Measurements from ENCODE around the gene ATP12A. TPM values are rescaled to one million over a fixed set of nuclear protein-coding genes. Genes with fewer than 3 reads are reported as not detected.

The ATP12A gene
- polyA plus RNA-seq (ENCODE audit: low read depth in 6 of 6): not detected

DNA sequence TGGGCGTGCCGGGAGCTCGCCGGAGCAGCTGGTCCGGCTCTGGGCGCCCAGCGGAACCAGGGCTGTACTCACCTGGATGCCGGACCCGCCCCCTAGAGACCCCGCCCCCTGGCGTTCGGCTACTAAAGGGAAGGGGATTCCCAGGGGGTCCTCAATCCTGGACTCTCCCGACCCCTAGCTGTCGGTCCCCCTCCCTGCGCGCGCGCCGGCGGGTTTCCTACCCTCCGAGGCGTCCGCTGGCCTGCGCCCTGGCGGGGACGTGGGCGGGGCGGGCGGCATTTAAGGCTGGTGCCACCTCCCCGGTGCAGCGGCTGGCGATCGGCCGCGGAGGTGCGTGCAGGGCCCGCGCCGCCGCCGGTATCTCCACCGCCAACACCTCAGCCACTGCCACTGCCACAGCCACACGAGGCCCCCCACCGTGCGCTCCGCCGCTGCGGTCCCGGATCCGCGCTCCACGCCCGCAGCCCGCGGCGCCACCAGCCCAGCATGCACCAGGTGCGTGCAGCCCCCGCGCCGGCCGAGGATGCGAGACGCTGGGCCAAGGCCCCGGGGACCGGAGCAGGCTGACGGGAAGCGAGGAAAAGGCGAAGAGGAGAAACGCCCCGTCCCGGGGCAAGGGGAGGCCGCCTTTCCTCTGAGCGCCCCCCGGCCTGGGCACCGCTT, at the start of gene ATP12A:
Gene ATP12A (plus strand): TSS at position 151 of the 663 bp plus-strand sequence. CDS start 336 bp downstream, at position 487.
- Mint-ChIP-seq H3K4me3 (peak within 1 kb of the TSS; percentile 1 to 84 (median 60)), H3K27ac (peak within 1 kb of the TSS in 1 of 6 donors; percentile 72), H3K4me1 (peaks cover 13 to 20% (median 17%) of the 10 kb centered on the region in 3 donors), H3K27me3 (peaks cover 42 to 68% (median 64%) of the 10 kb centered on the region in 3 donors), H3K36me3 (no peaks in the 10 kb centered on the region), H3K9me3 (peaks cover 0 to 3% (median 0%) of the 10 kb centered on the region in 7 donors)
- ATAC-seq (ENCODE audit: low read depth in 2 of 2) (peak; percentile 27 to 32), DNase-seq (no peak)

DNA sequence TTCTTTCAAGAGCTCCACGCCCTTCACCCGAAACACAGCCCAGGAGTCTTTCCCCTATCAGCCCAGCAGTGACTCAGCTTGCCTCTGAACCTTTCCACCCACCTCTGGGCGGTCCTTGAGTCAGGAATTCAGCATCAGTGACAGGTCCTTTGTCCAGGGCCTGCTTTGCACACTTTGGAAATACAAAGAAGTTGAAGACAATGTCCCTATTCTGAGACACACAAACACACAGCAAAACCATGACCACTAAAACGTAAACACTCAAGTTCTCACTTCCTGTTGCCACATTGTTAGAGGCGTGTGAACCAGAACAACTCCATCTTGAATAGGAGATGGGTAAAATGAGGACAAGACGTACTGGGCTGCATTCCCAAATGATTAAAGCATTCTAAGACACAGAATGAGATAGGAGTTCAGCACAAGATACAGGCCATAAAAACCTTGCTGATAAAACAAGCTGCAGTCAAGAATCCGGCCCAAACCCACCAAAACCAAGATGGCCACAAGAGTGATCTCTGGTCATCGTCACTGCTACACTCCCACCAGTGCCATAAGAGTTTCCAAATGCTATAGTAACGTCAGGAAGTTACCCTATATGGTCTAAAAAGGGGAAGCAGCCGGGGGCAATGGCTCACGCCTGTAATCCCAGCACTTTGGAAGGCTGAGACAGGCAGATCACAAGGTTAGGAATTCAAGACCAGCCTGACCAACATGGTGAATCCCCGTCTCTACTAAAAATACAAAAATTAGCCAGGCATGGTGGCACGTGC, 49.2 kb upstream of the ATP12A start:
- ATAC-seq (ENCODE audit: low read depth in 2 of 2): no peak

DNA sequence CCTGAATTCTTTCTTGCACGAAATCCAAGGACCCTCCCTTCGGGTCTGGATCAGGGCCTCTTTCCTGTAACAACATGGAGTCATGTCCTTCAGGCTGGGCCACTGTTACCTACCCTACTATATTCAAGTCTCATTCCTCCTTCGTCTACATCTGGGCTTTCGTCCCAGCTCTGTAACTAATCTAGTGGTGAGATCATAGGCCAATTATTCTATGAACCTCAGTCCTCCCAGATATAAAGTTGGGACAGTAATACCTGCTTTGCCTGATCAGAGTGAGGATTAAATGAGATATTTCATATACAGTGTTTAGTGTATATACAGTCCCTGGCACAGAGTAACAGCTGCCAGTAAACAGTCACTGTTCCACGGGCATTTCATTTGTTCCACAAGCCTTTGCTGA, 48.3 kb upstream of the ATP12A start:
- Mint-ChIP-seq H3K9me3 (no peaks in the 10 kb centered on the region), H3K36me3 (no peaks in the 10 kb centered on the region), H3K4me1 (peaks cover 0 to 5% (median 5%) of the 10 kb centered on the region in 3 donors), H3K27me3 (peaks cover 0 to 6% (median 5%) of the 10 kb centered on the region in 3 donors), H3K4me3 (no peak overlapping the region), H3K27ac (no peak overlapping the region)
- ATAC-seq (ENCODE audit: low read depth in 2 of 2) (no peak), DNase-seq (no peak)

More for the DNA sequence above, 49.2 kb upstream of the ATP12A start:
- H3K36me3 Mint-ChIP-seq: no peaks in the 10 kb centered on the region
- H3K4me1 Mint-ChIP-seq: peaks cover 5 to 6% (median 5%) of the 10 kb centered on the region in 3 donors
- no peak for DNase-seq
- no peaks in the 10 kb centered on the region for H3K9me3 Mint-ChIP-seq
- no peak overlapping the region for H3K4me3 Mint-ChIP-seq
- peak overlapping the region in 1 of 6 donors; percentile 80 for H3K27ac Mint-ChIP-seq
- H3K27me3 Mint-ChIP-seq: peaks cover 0 to 6% (median 0%) of the 10 kb centered on the region in 3 donors

DNA sequence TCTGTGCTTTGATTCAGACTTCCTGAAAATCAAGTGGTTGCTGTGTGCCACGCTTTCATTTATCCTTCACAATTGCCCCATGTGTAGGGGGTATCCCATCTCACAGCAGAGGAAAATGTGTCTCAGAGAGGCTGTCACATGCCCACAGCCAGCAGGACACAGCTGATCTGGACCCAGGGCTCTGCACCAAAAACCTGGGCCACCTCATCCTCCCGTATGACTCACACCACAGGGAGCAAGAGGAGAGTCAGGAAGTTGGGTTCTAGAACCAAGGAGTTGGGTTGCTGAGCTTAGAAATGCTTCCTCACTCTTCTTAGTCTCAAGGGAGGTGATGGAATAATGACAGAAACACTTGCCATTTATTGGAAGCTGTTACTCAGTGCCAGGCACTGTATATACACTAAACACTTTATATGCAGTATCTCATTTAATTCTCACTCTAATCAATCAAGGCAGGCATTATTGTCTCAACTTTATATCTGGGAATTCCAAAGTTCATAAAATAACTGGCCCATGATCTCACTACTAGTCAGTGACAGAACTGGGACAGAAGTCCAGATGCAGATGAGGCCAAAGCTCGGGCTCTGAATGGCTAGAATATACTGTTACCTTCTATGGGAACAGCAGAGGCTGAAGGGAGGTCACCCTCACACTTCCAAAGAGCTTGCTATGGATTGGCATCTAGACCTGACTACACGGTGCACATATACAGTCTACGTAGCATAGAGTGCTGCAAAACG, 47.7 kb upstream of the ATP12A start:
- peaks cover 0 to 5% (median 5%) of the 10 kb centered on the region in 3 donors for H3K4me1 Mint-ChIP-seq
- DNase-seq: no peak
- no peak for ATAC-seq (ENCODE audit: low read depth in 2 of 2)
- no peaks in the 10 kb centered on the region for H3K36me3 Mint-ChIP-seq
- no peak overlapping the region for H3K27ac Mint-ChIP-seq
- no peak overlapping the region for H3K4me3 Mint-ChIP-seq
- H3K27me3 Mint-ChIP-seq: peaks cover 4 to 8% (median 6%) of the 10 kb centered on the region in 3 donors
- H3K9me3 Mint-ChIP-seq: no peaks in the 10 kb centered on the region

DNA sequence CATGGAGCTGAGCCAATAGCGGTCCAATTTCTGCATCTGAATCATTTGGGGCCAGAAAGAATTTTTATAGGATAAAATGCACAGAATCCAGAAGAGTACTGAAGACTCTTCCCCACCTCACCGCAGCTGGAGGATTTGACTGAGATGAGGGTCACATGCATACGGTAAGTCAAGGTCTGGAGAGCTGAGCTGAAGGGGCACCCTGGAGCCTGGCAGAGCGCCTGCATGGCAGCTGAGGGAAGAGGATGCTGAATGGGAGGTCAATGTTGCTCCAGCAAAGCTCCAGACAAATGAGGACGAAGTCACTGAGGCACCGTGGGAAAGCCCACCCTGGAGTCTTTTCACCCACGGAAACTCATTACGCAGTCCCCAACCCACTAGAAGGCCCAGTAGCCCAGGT, 43.4 kb upstream of the ATP12A start:
- Mint-ChIP-seq H3K27ac (peak overlapping the region in 1 of 6 donors; percentile 21), H3K4me1 (no peaks in the 10 kb centered on the region), H3K9me3 (no peaks in the 10 kb centered on the region), H3K4me3 (no peak overlapping the region), H3K36me3 (no peaks in the 10 kb centered on the region), H3K27me3 (peaks cover 0 to 10% (median 8%) of the 10 kb centered on the region in 3 donors)
- DNase-seq (no peak), ATAC-seq (ENCODE audit: low read depth in 2 of 2) (no peak)

DNA sequence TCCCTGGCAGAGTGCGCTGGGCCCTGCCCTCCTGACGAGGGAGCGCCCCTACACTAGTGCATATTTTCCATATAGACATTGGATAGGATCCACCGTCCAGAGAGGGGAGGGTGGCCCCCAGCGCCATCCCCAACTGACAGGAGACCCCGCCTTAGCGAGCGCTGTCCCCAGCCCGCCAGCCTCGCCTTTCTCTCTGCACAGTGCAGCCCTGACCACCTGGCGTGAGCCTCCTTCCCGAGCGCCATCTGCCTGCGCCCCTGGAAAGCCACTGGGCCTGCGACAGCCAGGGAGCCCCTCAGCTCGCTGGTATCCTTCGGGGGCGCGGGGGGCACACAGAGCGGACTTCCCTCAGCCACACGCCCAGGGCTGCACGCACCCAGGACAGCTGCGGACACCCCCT, 42.1 kb upstream of the ATP12A start:
- Mint-ChIP-seq H3K36me3 (no peaks in the 10 kb centered on the region), H3K4me3 (no peak overlapping the region), H3K27ac (no peak overlapping the region), H3K9me3 (no peaks in the 10 kb centered on the region), H3K4me1 (no peaks in the 10 kb centered on the region), H3K27me3 (peaks cover 0 to 10% (median 8%) of the 10 kb centered on the region in 3 donors)
- no peak for DNase-seq
- ATAC-seq (ENCODE audit: low read depth in 2 of 2): no peak

DNA sequence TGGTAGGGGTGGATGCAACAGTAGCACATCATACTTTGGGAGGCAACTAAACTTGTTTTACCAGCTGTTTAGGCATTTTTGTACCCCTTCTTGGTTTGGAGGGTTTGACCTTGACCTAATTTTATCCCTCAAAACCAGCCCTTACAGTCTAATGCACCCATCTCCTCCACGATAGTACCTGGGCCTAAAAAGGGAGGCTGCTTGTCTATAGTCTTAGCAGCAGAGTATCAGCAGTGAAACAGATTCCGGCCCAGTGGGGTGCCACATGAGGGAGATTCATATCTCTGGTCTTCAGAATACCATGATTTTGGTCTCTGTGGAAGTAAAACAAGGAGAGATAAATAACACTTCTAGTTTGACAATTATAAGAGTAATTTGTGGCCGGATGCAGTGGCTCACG, 39.5 kb upstream of the ATP12A start:
- no peaks in the 10 kb centered on the region for H3K9me3 Mint-ChIP-seq
- peaks cover 0 to 10% (median 8%) of the 10 kb centered on the region in 3 donors for H3K27me3 Mint-ChIP-seq
- no peak overlapping the region for H3K27ac Mint-ChIP-seq
- DNase-seq (no peak), ATAC-seq (ENCODE audit: low read depth in 2 of 2) (no peak)
- H3K4me1 Mint-ChIP-seq: no peaks in the 10 kb centered on the region
- H3K4me3 Mint-ChIP-seq: no peak overlapping the region
- no peaks in the 10 kb centered on the region for H3K36me3 Mint-ChIP-seq

DNA sequence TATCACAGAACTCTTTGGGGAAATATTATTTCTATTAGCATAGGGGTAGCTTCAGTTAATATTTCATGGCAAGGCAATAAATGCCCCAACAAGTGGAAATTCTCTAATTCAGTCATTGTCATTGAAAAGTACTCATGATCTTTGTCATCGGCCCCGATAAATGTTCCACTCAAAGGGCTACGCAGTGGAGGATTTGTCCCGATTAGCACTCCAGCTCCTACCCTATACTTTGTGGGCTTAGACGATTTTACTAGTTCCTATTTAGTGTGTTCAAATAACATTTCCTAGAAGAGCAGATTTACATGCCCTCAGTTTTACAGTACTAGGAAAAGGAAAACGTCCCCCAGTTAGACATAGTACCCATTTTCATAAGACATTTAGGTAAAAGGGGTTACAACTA, 38.0 kb upstream of the ATP12A start:
- DNase-seq (no peak), ATAC-seq (ENCODE audit: low read depth in 2 of 2) (no peak)
- H3K4me1 Mint-ChIP-seq: no peaks in the 10 kb centered on the region
- no peaks in the 10 kb centered on the region for H3K36me3 Mint-ChIP-seq
- peaks cover 8 to 18% (median 9%) of the 10 kb centered on the region in 3 donors for H3K27me3 Mint-ChIP-seq
- no peak overlapping the region for H3K27ac Mint-ChIP-seq
- H3K9me3 Mint-ChIP-seq: no peaks in the 10 kb centered on the region
- H3K4me3 Mint-ChIP-seq: no peak overlapping the region

DNA sequence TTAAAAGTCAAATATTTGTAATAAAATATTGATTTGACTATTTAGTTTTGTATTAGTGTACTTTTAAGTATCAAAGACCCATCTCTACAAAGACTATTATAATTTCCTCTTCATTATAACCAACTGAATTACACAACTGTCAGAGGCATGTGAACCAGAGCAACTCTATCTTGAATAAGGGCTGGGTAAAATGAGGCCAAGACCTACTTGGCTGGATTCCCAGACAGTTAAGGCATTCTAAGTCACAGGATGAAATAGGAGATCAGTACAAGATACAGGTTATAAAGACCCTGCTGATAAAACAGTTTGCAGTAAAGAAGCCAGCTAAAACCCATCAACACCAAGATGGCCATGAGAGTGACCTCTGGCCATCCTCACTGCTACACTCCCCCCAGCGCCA, 36.2 kb upstream of the ATP12A start:
- no peak overlapping the region for H3K27ac Mint-ChIP-seq
- no peaks in the 10 kb centered on the region for H3K9me3 Mint-ChIP-seq
- DNase-seq (no peak), ATAC-seq (ENCODE audit: low read depth in 2 of 2) (no peak)
- peaks cover 8 to 18% (median 9%) of the 10 kb centered on the region in 3 donors for H3K27me3 Mint-ChIP-seq
- H3K4me1 Mint-ChIP-seq: no peaks in the 10 kb centered on the region
- no peaks in the 10 kb centered on the region for H3K36me3 Mint-ChIP-seq
- no peak overlapping the region for H3K4me3 Mint-ChIP-seq

DNA sequence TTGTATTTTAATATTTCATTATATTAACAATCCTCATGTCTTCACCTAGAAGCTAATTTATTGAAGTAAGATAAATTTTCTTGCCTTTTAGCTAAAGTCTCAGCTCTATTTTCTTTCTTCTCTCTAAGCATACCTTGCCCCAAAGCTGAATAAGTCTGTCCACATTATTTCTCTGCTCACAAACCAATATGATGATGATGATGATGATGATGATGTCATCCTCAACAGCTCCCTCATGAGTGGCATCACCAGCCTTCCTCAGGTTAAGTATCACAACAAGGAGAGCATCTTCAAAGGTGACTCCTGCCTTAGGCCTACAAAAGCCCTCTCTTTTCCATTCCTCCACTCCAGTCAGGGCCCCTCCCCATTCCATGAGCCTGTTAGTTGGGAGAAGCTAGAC, 31.9 kb upstream of the ATP12A start:
- Mint-ChIP-seq H3K36me3 (no peaks in the 10 kb centered on the region), H3K27me3 (peaks cover 16 to 37% (median 19%) of the 10 kb centered on the region in 3 donors), H3K27ac (peak overlapping the region in 1 of 6 donors; percentile 48), H3K9me3 (no peaks in the 10 kb centered on the region), H3K4me1 (no peaks in the 10 kb centered on the region), H3K4me3 (no peak overlapping the region)
- DNase-seq (no peak), ATAC-seq (ENCODE audit: low read depth in 2 of 2) (no peak)

DNA sequence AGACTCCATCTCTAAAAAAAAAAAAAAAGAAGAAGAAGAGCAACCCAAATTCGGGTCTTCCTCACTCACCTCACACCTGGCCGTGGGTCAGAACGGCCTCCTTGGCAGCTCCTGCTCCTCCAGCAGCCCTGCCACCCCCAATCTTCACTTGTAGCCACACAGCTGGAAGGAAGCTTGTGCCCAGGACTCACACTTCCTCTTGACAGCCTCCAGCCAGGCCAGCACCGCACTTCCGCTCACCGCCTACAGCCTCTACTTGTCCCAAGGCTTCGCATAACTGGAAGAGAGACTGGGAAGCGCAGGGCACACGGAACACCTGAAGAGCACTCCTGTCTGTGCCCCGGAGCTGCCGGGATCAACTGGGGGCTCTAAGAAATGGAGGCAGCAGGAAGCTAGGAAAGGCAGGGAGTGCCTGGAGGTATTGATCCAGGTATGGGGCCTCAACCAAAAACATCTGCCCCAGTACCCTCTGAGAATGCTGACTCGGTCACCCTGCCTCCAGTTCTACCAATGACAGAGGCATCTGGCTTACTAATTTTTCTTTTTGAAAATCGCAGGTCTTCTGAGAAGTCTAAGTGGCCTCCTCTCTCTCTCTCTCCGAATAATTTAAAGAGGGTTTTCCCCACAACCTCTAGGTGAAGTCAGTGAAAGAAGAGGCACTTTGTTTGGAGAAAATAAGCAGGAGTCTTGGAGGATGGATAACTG, 31.1 kb upstream of the ATP12A start:
- Mint-ChIP-seq H3K9me3 (peaks cover 0 to 2% (median 0%) of the 10 kb centered on the region in 7 donors), H3K36me3 (no peaks in the 10 kb centered on the region), H3K4me3 (no peak overlapping the region), H3K27me3 (peaks cover 16 to 37% (median 19%) of the 10 kb centered on the region in 3 donors), H3K4me1 (no peaks in the 10 kb centered on the region), H3K27ac (peak overlapping the region in 3 of 6 donors; percentile 47 to 79 (median 51))
- ATAC-seq (ENCODE audit: low read depth in 2 of 2) (no peak), DNase-seq (no peak)

DNA sequence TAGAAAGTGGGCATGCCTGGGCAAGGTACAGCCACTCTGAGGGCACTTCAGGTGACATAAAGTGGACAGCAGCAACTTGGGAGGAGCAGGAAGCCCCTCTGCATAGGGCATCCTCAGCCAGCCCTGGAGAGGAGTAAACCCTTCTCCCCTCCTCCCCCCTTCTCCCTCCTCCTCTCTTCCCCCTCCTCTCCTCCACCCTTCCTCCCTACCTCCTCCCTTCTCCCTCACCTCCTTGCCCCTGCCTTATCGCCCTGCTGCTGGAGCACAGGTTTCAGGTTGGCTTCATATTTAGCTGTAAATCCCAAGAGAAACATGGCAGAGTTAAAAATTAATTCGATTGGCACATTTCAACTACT, 30.5 kb upstream of the ATP12A start:
- peaks cover 16 to 37% (median 19%) of the 10 kb centered on the region in 3 donors for H3K27me3 Mint-ChIP-seq
- H3K9me3 Mint-ChIP-seq: peaks cover 0 to 2% (median 0%) of the 10 kb centered on the region in 7 donors
- DNase-seq (no peak), ATAC-seq (ENCODE audit: low read depth in 2 of 2) (no peak)
- peak overlapping the region in 1 of 6 donors; percentile 79 for H3K27ac Mint-ChIP-seq
- H3K4me1 Mint-ChIP-seq: no peaks in the 10 kb centered on the region
- no peaks in the 10 kb centered on the region for H3K36me3 Mint-ChIP-seq
- H3K4me3 Mint-ChIP-seq: no peak overlapping the region

DNA sequence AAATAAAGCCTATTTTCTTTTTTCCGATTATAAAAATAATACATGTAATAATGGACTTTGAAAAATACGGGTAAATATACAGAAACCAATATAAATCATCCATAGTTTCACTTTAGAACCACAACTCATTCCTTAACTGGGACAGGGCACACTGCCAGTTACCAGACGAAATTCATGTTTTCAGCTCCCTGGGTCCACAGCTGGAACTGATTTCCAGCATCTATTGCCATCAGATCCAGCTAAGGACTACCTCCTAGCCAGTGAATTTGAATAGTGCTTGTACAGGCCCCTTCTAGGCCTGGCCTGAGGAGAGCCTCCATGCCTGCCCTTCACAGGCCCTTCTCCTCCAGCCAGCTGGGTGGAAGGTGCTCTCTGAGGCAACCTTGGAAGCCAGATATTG, 30.0 kb upstream of the ATP12A start:
- DNase-seq (no peak), ATAC-seq (ENCODE audit: low read depth in 2 of 2) (no peak)
- Mint-ChIP-seq H3K27ac (no peak overlapping the region), H3K9me3 (peaks cover 0 to 2% (median 0%) of the 10 kb centered on the region in 7 donors), H3K4me3 (no peak overlapping the region), H3K36me3 (no peaks in the 10 kb centered on the region), H3K27me3 (peaks cover 16 to 37% (median 19%) of the 10 kb centered on the region in 3 donors), H3K4me1 (no peaks in the 10 kb centered on the region)

All from naive B cell (primary cell).